SK-N-DZ (cell line): ENCODE measurements around the gene GCSAM.
"Not testable (repeated sequence)": the region's sequence is repeated elsewhere in the genome, so short reads cannot be mapped to it uniquely, and the experiment has no call there.

ENCODE experiments used
- DNase-seq: peaks from one replicate; pipeline ENCODE4 v3.0.0-alpha.2; 2015; ENCODE audit warnings: low spot score
- small RNA-seq, 2 experiments: library from RNA; depleted of rRNA; stranded (forward); fragments of <200 nt; gene quantifications; one replicate each; pipeline ENCODE3, GENCODE V24; 2014

Gene GCSAM

GRCh38 chr3:112074006-112074405 lies 59.0 kb downstream of the GCSAM start:
- no peak for DNase-seq

- not testable (repeated sequence) for DNase-seq
Measured at GRCh38 chr3:112072387-112073060, 60.5 kb downstream of the GCSAM start.

Small RNAs within 50 kb of the gene (small RNA-seq; reads per million reads assigned to genes)
- 0 reads per million in 2 experiments for gene MIR567
